Neural cell (in vitro differentiated cells): Measurements from ENCODE around the gene DIAPH1. TPM values are rescaled to one million over a fixed set of nuclear protein-coding genes. Genes with fewer than 3 reads are reported as not detected.

ENCODE experiments used
- H2AFZ ChIP-seq: fragments of 200-600, 300-800 bp; sonication (generic), shearing (Covaris generic); 2 replicates; pipeline ENCODE4 v1.6.0; 2014; ENCODE audit warnings: low read depth, mild to moderate bottlenecking, antibody characterized with exemption, low read length, moderate library complexity
- H3F3A ChIP-seq: fragments of 200-600 bp; shearing (Covaris generic); 2 replicates; pipeline ENCODE4 v1.6.1; 2016; ENCODE audit warnings: mild to moderate bottlenecking, moderate library complexity, mixed read lengths, antibody characterized with exemption, low read length; ENCODE audit not compliant: insufficient read depth, poor library complexity, severe bottlenecking
- H3K27ac ChIP-seq: fragments of 200-600, 300-800 bp; sonication (generic), shearing (Covaris generic); 2 replicates; pipeline ENCODE4 v1.5.1; 2014; ENCODE audit warnings: mild to moderate bottlenecking, low read length, moderate library complexity
- H3K27me3 ChIP-seq: fragments of 300-800, 200-600 bp; sonication (generic), shearing (Covaris generic); 2 replicates; pipeline ENCODE4 v1.6.0; 2014; ENCODE audit warnings: mild to moderate bottlenecking, low read depth, low read length, moderate library complexity; ENCODE audit not compliant: insufficient read depth
- H3K36me3 ChIP-seq: fragments of 300-800, 200-600 bp; sonication (generic), shearing (Covaris generic); 2 replicates; pipeline ENCODE4 v1.5.1; 2014; ENCODE audit warnings: mild to moderate bottlenecking, antibody characterized with exemption, low read length, moderate library complexity; ENCODE audit not compliant: insufficient read depth
- H3K4me2 ChIP-seq: fragments of 300-800, 200-600 bp; sonication (generic), shearing (Covaris generic); 2 replicates; pipeline ENCODE4 v1.6.0; 2014; ENCODE audit warnings: mild to moderate bottlenecking, low read length
- H3K4me3 ChIP-seq: fragments of 300-800, 200-600 bp; sonication (generic), shearing (Covaris generic); 2 replicates; pipeline ENCODE4 v1.5.1; 2014; ENCODE audit warnings: mild to moderate bottlenecking, low read length, moderate library complexity
- H3K79me2 ChIP-seq: fragments of 200-600 bp; shearing (Covaris generic); replicated peaks from 2 replicates; pipeline ENCODE4 v1.6.0; 2014; ENCODE audit warnings: mild to moderate bottlenecking, low read length, moderate library complexity; ENCODE audit not compliant: insufficient read depth
- H3K9ac ChIP-seq: fragments of 300-800, 200-600 bp; sonication (generic), shearing (Covaris generic); 2 replicates; pipeline ENCODE4 v1.6.1; 2016; ENCODE audit warnings: mild to moderate bottlenecking, low read length, mixed read lengths
- H3K9me2 ChIP-seq: fragments of 200-600 bp; shearing (Covaris generic); 2 replicates; pipeline ENCODE4 v1.6.1; 2016; ENCODE audit warnings: mild to moderate bottlenecking, low read length, mixed read lengths; ENCODE audit not compliant: insufficient read depth
- H3K9me3 ChIP-seq: fragments of 200-600, 300-800 bp; sonication (generic), shearing (Covaris generic); 2 replicates; pipeline ENCODE4 v1.6.1; 2016; ENCODE audit warnings: mild to moderate bottlenecking, mixed run types, low read length, moderate library complexity, mixed read lengths
- H4K20me1 ChIP-seq: fragments of 200-600 bp; shearing (Covaris generic); 2 replicates; pipeline ENCODE4 v1.6.1; 2016; ENCODE audit warnings: mild to moderate bottlenecking, mixed run types; ENCODE audit not compliant: insufficient read depth
- CTCF ChIP-seq: fragments of 450-650 bp; IDR thresholded peaks from 2 replicates; pipeline ENCODE4 v1.5.1; 2014; ENCODE audit warnings: antibody characterized with exemption, mild to moderate bottlenecking, moderate library complexity; ENCODE audit not compliant: poor library complexity, severe bottlenecking
- EP300 ChIP-seq: fragments of 450-650 bp; conservative IDR thresholded peaks from 2 replicates; pipeline ENCODE4 v1.6.1; 2014; ENCODE audit warnings: antibody characterized with exemption, mild to moderate bottlenecking, moderate library complexity; ENCODE audit not compliant: poor library complexity, severe bottlenecking
- EZH2 ChIP-seq: fragments of 200-600, 300-800 bp; shearing (Covaris generic), sonication (generic); IDR thresholded peaks from 2 replicates; pipeline ENCODE4 v1.6.1; 2014; ENCODE audit warnings: antibody characterized with exemption, low read length, borderline replicate concordance, mild to moderate bottlenecking; ENCODE audit not compliant: insufficient read depth, poor library complexity, severe bottlenecking
- MXI1 ChIP-seq: fragments of 450-650 bp; conservative IDR thresholded peaks from 2 replicates; pipeline ENCODE4 v1.6.1; 2014; ENCODE audit warnings: antibody characterized with exemption, mild to moderate bottlenecking; ENCODE audit not compliant: poor library complexity, severe bottlenecking
- POLR2AphosphoS5 ChIP-seq: IDR thresholded peaks from 2 replicates; pipeline ENCODE4 v1.6.1; 2012
- RAD21 ChIP-seq: fragments of 450-650 bp; conservative IDR thresholded peaks from 2 replicates; pipeline ENCODE4 v1.6.1; 2014; ENCODE audit warnings: antibody characterized with exemption, mild to moderate bottlenecking, moderate library complexity
- REST ChIP-seq: IDR thresholded peaks from 2 replicates; pipeline ENCODE4 v1.6.1; 2012; ENCODE audit warnings: borderline replicate concordance
- SMC3 ChIP-seq: fragments of 450-650 bp; conservative IDR thresholded peaks from 2 replicates; pipeline ENCODE4 v1.6.1; 2014; ENCODE audit warnings: antibody characterized with exemption, mild to moderate bottlenecking, moderate library complexity; ENCODE audit not compliant: poor library complexity
- TAF1 ChIP-seq: IDR thresholded peaks from 2 replicates; pipeline ENCODE4 v1.6.1; 2012; ENCODE audit warnings: low read depth
- polyA plus RNA-seq: library from polyadenylated mRNA; depleted of rRNA; stranded (reverse); fragments of >200 nt; gene quantifications from 2 replicates; pipeline ENCODE4 v1.2.3, GENCODE V29; 2014

Gene DIAPH1
- polyA plus RNA-seq, 1 donor from 2014 or later, result 21.9 TPM

GRCh38 chr5:141565826-141566570 is 52.8 kb downstream of the DIAPH1 start:
- no peak overlapping the region for H3K9ac ChIP-seq

More at GRCh38 chr5:141565826-141566570, 52.8 kb downstream of the DIAPH1 start:
- TF ChIP-seq EZH2 (no peak), TAF1 (no peak), REST (no peak), POLR2AphosphoS5 (no peak), MXI1 (no peak), SMC3 (no peak), RAD21 (no peak), EP300 (no peak), CTCF (no peak)
- peaks cover 5% of the 10 kb centered on the region for H3K36me3 ChIP-seq
- no peak overlapping the region for H3K4me2 ChIP-seq
- H3K9me3 ChIP-seq, result no peaks in the 10 kb centered on the region
- H3K4me3 ChIP-seq, result no peak overlapping the region
- no peaks in the 10 kb centered on the region for H3K79me2 ChIP-seq
- H3K27me3 ChIP-seq, result no peaks in the 10 kb centered on the region
- H3K9me2 ChIP-seq, result no peaks in the 10 kb centered on the region
- no peak overlapping the region for H2AFZ ChIP-seq
- no peaks in the 10 kb centered on the region for H3F3A ChIP-seq
- no peaks in the 10 kb centered on the region for H4K20me1 ChIP-seq
- no peak overlapping the region for H3K27ac ChIP-seq
